ENCODE measurements around the gene ZSCAN9. TPM values are rescaled to one million over a fixed set of nuclear protein-coding genes. Genes with fewer than 3 reads are reported as not detected.

Gene ZSCAN9
- total and polyA plus RNA-seq, 2 of the 13 experiments (the other 11 are each of a cell fraction or from before 2014, with no cell fraction given): 14.6 to 17.8 TPM

DNA sequence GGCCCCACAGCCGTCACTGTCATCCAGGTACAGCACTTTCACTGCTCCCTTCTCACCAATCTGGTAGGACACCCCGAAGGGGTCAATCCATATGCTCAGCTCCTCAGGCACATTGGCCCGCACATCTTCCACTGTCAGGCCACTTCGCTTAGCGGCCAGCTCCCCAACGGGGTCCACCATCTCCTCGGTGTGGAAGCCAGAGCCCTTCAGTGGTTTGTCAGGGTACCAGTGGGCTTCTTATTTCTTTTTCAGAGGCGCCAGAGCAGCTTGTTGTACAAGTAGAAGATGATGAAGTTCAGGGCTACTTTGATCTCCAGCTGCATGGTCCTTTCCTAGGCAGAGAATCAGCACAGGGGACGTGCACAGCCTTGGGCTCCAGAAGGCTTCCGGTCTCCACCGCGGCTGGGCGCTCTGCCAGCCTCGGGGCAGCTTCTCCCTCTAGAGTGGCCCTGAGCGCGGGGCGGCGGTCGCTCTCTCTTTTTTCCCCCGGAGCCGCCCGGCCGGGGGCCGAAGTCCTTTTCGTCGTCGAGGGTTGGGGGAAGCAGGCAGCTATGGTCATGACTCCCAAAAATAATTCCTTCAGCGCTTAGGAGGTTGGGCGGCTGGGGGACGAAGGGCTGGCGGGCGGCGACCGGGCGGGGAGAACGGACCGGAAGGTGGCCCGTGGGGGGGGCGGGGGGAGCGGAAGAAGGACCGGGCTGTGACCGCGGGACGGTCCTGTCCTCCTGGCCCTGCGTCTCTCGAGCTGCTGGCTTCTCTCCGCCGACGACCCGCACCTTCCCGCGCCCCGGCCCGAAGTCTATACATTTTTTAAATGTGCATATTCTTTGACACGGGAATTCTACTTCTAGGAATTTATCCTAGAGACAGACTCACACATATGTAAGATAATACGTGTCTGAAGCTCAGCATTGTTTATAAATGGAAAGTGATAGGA is 6.5 kb upstream of the ZSCAN9 start (continued):
- TF ChIP-seq, protein P1, sequence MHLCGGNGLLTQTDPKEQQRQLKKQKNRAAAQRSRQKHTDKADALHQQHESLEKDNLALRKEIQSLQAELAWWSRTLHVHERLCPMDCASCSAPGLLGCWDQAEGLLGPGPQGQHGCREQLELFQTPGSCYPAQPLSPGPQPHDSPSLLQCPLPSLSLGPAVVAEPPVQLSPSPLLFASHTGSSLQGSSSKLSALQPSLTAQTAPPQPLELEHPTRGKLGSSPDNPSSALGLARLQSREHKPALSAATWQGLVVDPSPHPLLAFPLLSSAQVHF (CRISPR knock-in tag; IDR thresholded peaks at IDR 0.05): no peak
- TF ChIP-seq MLLT10 (CRISPR knock-in tag; IDR thresholded peaks at IDR 0.05) (no peak), IRF2 (CRISPR knock-in tag; IDR thresholded peaks at IDR 0.05) (peak; percentile 50; the same call in 1 of the 2 replicates), CENPT (CRISPR knock-in tag; IDR thresholded peaks at IDR 0.05; ENCODE audit: low read depth) (0 out of 2 replicates have a peak, but pooled peaks have one; percentile 54), ZNF746 (CRISPR knock-in tag; IDR thresholded peaks at IDR 0.05) (no peak), ZNF510 (CRISPR knock-in tag; IDR thresholded peaks at IDR 0.05; ENCODE audit: low read depth) (peak; percentile 84; the same call in 1 of the 2 replicates), ZBTB20 (CRISPR knock-in tag; IDR thresholded peaks at IDR 0.05; ENCODE audit: borderline replicate concordance, low read depth) (no peak), ATM (IDR thresholded peaks at IDR 0.05; ENCODE audit: borderline replicate concordance) (no peak), ZNF747 (CRISPR knock-in tag; IDR thresholded peaks at IDR 0.05; ENCODE audit: borderline replicate concordance) (peak; percentile 43; the same call in 1 of the 2 replicates), PAF1 (CRISPR knock-in tag; IDR thresholded peaks at IDR 0.05) (no peak), NPAS2 (CRISPR knock-in tag; IDR thresholded peaks at IDR 0.05; ENCODE audit: borderline replicate concordance) (no peak), ATF7 (IDR thresholded peaks at IDR 0.05) (no peak), ATF7 (CRISPR knock-in tag; IDR thresholded peaks at IDR 0.05) (no peak), THYN1 (CRISPR knock-in tag; IDR thresholded peaks at IDR 0.05; ENCODE audit: borderline replicate concordance, low read depth) (no peak), ZFP62 (CRISPR knock-in tag; IDR thresholded peaks at IDR 0.05) (no peak), SRSF1 (optimal IDR thresholded peaks at IDR 0.05; ENCODE audit: low read depth, low read length) (peak; percentile 95), TRAFD1 (CRISPR knock-in tag; IDR thresholded peaks at IDR 0.05; ENCODE audit: borderline replicate concordance) (no peak; the same call in 1 of the 2 replicates), HHEX (CRISPR knock-in tag; IDR thresholded peaks at IDR 0.05) (no peak), ZNF383 (CRISPR knock-in tag; IDR thresholded peaks at IDR 0.05; ENCODE audit: borderline replicate concordance) (0 out of 2 replicates have a peak, but pooled peaks have one; percentile 50), ZNF124 (CRISPR knock-in tag; IDR thresholded peaks at IDR 0.05) (no peak)
- TF ChIP-seq, protein P2, sequence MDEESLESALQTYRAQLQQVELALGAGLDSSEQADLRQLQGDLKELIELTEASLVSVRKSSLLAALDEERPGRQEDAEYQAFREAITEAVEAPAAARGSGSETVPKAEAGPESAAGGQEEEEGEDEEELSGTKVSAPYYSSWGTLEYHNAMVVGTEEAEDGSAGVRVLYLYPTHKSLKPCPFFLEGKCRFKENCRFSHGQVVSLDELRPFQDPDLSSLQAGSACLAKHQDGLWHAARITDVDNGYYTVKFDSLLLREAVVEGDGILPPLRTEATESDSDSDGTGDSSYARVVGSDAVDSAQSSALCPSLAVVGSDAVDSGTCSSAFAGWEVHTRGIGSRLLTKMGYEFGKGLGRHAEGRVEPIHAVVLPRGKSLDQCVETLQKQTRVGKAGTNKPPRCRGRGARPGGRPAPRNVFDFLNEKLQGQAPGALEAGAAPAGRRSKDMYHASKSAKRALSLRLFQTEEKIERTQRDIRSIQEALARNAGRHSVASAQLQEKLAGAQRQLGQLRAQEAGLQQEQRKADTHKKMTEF (CRISPR knock-in tag; IDR thresholded peaks at IDR 0.05): peak; percentile 86
- TF ChIP-seq, protein P3, sequence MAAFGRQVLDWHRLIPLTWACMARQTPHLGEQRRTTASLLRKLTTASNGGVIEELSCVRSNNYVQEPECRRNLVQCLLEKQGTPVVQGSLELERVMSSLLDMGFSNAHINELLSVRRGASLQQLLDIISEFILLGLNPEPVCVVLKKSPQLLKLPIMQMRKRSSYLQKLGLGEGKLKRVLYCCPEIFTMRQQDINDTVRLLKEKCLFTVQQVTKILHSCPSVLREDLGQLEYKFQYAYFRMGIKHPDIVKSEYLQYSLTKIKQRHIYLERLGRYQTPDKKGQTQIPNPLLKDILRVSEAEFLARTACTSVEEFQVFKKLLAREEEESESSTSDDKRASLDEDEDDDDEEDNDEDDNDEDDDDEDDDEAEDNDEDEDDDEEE (CRISPR knock-in tag; IDR thresholded peaks at IDR 0.05): no peak
- TF ChIP-seq, protein P4, sequence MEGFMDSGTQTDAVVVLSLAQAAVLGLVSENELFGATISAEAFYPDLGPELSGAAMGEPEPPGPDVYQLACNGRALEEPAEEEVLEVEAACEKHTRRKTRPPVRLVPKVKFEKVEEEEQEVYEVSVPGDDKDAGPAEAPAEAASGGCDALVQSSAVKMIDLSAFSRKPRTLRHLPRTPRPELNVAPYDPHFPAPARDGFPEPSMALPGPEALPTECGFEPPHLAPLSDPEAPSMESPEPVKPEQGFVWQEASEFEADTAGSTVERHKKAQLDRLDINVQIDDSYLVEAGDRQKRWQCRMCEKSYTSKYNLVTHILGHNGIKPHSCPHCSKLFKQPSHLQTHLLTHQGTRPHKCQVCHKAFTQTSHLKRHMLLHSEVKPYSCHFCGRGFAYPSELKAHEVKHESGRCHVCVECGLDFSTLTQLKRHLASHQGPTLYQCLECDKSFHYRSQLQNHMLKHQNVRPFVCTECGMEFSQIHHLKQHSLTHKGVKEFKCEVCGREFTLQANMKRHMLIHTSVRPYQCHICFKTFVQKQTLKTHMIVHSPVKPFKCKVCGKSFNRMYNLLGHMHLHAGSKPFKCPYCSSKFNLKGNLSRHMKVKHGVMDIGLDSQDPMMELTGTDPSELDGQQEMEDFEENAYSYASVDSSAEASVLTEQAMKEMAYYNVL (CRISPR knock-in tag; IDR thresholded peaks at IDR 0.05; ENCODE audit: borderline replicate concordance): peak; percentile 49; the same call in 1 of the 2 replicates
